NCI-H82 (cell line): ENCODE data around the gene TRIM10.
A peak's percentile ranks its signal among the peaks of the same experiment; 100 is the strongest.
"Not testable (repeated sequence)": the region's sequence is repeated elsewhere in the genome, so short reads cannot be mapped to it uniquely, and the experiment has no call there.

ENCODE experiments used
- DNase-seq: peaks from one replicate; lab custom pipeline; 2025; lab: John Stamatoyannopoulos, UW

The TRIM10 gene

DNA sequence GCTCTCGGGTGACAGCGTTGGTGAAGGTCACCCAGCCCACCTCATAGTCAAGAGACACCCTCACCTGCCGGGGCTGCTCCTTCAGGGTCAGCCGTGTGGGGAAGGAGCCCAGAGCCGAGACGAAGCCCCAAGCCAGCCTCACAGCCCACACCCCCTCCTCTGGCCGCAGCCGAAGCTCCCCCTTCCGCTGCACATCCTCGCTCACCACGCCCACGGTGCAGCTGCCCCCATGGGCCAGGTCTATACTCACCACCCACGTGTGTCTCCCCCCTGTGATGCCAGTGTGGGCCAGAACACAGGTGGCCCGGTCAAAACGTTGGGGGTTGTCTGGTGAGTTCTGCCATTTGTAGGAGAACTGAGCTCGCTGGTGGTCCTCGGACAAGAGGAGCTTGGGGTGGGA is 7.0 kb downstream of the TRIM10 start:
- no peak for DNase-seq

GRCh38 chr6:30152910-30153610 is 8.0 kb downstream of the TRIM10 start:
- no peak for DNase-seq

GRCh38 chr6:30152016-30152673 is 8.9 kb downstream of the TRIM10 start:
- DNase-seq: no peak

DNA sequence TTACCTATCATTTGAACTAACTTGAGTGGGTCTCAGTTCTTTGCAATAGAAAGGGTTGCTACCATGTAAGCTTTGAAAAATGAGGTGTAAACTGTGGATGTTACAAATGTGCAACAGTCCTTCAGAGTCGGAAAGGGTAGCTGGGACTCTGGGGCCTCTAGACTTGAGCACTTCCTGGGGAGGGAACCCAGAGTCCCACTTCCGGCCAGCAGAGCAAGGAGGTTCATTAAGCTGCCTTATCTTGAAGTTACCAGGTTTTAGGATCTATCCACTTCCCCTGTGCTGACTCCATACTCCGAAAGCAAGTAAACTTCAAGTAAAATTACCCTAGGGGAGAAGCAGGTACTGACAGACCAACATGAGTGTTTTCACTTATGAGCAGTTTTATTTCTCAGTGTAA is 9.4 kb downstream of the TRIM10 start:
- no peak for DNase-seq

- DNase-seq: no peak
Measured at GRCh38 chr6:30150671-30151395, 10.2 kb downstream of the TRIM10 start.

DNA sequence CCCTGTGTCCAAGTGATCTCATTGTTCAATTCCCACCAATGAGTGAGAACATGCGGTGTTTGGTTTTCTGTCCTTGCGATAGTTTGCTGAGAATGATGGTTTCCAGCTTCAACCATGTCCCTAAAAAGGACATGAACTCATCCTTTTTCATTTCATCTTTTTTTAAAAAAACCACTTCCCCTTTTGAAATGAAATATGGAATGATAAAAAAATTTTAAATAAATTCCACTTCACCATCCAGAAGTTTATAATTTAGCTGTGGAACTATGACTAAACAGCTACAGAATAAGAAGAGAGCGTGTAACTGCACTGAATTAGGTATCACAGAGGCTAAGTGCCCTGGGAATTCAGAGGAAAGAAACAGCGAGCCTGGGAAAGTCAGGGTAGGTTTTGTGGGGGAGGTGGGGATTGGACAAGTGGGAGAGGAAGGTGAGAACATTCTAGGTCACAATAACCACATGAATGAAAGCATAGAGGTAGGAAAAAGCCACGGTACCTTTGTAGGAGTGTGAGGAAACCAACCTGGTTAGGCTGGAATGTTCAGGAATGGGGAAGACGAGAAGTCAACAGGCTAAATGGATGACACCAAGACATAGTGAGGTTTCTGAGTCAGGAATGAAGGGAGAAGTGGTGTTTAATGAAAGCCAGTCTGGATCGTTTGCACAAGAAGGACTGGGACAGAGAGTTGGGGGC is 11.0 kb downstream of the TRIM10 start:
- no peak for DNase-seq

GRCh38 chr6:30149234-30149633 is 11.8 kb downstream of the TRIM10 start:
- no peak for DNase-seq

GRCh38 chr6:30147096-30147495 is 13.9 kb downstream of the TRIM10 start:
- DNase-seq: no peak

DNA sequence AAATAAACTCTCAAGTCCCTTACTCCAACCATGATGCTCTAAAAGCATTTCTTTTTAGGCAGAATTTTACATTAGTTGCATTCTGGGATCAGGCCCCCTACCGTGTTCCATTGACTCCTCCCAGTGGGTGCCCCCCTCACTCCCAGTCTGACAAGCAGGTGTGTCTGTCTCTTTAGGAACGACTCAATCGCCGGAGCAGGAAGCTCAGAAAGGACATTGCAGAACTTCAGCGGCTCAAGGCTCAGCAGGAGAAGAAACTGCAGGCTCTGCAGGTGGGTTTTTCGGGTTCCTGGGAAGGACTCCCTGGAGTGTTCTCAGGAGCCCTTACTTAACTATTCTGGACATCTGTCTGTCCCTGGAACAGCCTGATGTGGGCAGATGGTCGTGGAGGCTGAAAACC is 15.2 kb downstream of the TRIM10 start:
- DNase-seq: no peak

DNA sequence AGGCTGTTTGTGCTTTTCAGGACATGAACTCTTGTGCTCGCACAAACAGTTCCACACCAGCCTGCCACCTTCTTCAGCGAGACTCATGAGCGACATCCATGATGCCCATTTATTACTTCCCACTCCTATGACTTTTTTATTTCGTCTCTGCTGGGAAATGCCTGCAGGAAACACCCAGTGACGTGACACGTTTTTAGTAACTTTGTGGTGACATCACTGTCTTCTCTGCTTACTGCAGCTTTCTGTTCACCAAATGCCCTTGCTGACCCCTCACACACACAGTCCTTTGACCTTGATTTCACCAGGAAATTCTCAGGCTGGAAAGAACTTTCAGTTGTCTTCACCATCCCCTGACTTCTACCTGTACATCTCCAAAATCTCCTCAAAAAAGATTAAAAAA is 16.2 kb downstream of the TRIM10 start:
- no peak for DNase-seq

DNA sequence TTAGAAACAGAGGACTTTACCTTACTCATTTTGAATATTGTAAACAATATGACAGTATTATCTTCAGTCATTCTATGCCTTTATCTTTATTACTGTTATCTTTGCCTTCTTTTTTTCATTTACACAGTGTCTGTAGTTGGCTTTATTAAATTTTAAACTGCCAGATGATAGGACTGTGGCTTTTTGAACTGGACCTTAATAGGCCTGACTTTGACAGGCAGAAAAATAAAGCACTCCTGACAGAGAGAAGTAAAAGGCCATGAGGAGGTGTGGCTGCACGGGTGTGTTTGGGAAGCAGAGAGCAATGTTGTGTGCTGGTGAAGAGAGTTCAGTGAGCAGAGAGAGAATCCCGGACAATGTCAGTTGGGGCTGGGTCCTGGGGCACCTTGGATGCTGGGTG is 17.2 kb downstream of the TRIM10 start:
- no peak for DNase-seq

GRCh38 chr6:30142665-30143064 is 18.3 kb downstream of the TRIM10 start:
- DNase-seq: no peak

DNA sequence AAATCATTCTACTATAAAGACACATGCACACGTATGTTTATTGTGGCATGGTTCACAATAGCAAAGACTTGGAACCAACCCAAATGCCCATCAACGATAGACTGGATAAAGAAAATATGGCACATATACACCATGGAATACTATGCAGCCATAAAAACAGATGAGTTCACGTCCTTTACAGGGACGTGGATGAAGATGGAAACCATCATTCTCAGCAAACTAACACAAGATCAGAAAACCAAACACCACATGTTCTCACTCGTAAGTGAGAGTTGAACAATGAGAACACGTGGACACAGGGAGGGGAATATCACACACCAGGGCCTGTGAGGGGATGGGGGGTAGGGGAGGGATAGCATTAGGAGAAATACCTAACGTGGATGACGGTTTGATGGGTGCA is 20.8 kb downstream of the TRIM10 start:
- not testable (repeated sequence) for DNase-seq

DNA sequence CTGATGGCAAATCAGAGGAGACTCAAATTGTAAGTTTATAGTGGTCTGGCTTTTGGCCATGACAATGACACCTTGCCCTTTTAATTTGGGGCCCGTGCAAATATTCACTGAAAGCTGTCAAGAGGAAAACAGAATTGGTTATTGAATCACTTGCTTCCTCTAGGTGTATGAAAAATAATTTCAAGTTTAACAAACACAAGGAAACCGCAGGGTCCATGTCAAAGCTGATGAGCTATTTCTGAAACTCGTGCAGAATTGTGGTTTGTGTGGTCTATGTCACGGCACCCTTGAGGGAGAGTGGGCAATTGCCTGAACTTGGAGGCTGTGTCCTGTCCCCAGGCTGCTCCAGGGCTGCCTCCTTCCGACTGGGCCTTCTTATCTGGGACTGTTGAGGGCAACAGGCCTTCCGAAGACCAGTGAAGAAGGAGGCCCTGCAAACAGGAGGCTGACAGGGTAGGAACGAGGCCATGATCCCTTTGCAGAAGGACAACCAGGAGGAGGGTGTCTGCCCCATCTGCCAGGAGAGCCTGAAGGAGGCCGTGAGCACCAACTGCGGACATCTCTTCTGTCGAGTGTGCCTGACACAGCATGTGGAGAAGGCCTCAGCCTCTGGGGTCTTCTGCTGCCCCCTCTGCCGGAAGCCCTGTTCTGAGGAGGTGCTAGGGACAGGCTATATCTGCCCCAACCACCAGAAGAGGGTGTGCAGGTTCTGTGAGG is 24.3 kb downstream of the TRIM10 start:
- no peak for DNase-seq

DNA sequence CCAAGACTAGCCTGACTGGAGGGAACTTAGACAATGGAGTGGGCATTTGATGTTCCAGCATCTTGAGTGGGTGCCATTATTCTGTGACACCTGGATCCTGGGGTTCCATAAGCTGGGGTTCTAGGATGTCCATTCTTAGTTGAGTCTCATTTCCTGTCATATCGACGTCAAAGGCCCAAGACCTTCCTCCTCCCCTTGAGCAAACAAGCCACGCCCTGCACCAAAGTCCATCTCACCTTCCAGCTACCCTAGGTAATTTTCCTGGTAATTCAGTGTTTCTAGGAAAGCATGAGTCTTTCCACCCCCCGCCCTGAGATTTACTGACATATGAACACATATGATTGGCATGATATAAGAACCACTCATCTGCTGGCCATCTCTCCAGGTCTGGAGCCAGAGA is 25.3 kb downstream of the TRIM10 start, which contains the start of gene TRIM40:
TSS of gene TRIM40 (plus strand) at position 384 of the 400 bp plus-strand sequence. CDS start 897 bp downstream, outside the sequence.
- DNase-seq: no peak

GRCh38 chr6:30135147-30135546 is 25.9 kb downstream of the TRIM10 start:
- DNase-seq: no peak

DNA sequence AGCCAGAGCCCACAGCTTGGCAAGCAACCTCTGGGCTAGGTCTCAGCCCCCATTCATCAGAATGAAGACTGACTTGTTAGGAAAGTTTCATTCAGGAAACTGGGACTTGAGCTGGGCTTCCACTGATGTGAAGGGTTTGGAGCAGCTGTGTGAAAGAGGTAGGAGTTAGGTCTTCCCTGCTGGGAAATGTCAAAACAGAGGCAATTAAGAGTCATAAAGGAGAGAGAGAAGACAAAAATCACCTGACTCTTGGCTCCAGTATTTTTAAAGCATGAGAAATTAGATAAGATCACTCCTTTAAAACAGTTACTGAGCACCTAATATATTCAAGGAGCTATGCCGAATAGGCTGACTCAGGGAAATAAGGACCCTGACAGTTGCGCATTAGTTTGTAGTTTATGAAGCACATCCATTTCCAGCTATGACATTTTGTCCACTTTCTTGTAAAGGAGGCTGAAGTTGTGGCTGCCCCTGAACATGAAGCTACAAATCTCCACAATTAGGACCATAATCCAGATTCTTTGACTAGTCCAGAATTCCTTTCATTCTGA is 29.0 kb downstream of the TRIM10 start:
- DNase-seq: no peak

DNA sequence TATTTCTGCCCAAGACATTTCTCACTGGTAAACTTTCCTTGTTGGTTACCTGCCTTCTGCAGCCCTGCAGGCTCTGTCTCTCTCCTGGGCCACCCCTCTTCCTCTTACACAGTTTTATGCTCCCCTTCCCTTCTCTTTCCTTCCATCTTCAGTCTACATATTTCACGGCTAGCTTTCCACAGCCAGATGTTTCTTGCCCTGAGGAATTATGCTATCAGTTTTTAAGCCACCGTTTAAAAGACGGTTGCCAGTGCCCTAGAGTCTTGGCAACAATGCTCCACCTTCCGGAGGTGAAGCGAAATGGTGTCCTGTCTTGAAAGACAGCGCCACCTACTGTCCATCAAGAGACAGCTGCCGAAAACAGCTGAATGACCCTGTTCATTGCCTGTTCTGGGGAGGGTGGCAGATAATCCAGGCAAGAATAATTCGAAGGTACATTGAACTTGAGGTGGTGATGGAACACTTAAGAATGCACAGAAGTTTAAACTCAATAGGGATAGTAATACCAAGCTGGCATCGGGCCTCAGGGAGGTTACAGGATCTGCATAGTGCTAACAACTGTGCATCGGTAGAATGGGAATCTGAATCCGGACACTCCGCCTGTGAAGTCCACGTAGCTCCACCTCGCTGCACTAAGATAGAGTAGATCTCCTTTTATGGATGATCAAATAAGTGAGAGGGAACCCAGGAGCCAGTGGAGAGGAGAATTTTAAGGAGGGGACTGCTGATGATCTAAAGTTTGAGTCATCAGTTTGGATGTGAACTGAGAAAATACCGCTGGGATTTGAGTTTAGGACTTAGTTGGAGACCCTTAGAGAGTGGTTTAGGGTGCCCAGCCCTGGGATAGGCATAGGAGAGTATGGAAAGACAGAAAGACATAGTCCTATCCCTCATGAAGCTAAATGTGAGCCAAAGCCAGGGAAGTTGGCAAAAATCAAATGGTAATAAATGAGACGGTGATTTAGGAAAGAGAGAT is 29.8 kb downstream of the TRIM10 start:
- DNase-seq: peak; percentile 92

DNA sequence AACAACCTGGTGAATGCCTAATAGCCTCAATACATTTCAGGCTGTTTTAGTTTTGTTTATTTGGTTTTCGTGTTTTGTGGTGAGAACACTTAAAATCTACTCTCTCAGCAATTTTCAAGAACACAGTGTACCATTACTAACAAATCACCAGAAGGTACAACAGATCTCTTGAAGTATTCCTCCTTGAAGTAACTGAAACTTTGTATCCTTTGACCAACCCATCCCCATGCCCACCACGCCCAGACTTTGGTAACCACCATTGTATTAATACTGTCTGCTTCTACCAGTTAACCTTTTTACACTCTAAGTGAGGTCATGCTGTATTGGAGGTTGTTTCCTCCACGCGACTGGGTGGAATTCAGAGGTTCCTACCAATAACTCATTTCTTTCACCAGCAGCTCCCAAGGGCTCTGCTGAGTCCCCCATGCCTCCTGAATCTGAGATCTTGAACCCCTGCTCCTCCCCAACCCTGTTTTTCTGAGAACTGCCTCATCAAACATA is 30.8 kb downstream of the TRIM10 start:
- no peak for DNase-seq
